Glutamatergic neuron (in vitro differentiated cells): ENCODE results near the gene CPSF3. TPM values are rescaled to one million over a fixed set of nuclear protein-coding genes. Genes with fewer than 3 reads are reported as not detected.

Experiments used
- DNase-seq: peaks from one replicate; pipeline ENCODE4 v3.0.0; 2022
- H3K27ac Mint-ChIP-seq: one replicate; pipeline ENCODE4 v1.8.0; 2020; ENCODE audit warnings: mild to moderate bottlenecking, mixed read lengths, inconsistent platforms; ENCODE audit not compliant: unreplicated experiment
- H3K27me3 Mint-ChIP-seq: one replicate; pipeline ENCODE4 v1.8.0; 2020; ENCODE audit warnings: mild to moderate bottlenecking, moderate library complexity, mixed read lengths, inconsistent platforms; ENCODE audit not compliant: unreplicated experiment
- H3K36me3 Mint-ChIP-seq: one replicate; pipeline ENCODE4 v1.8.0; 2020; ENCODE audit warnings: mild to moderate bottlenecking, mixed read lengths, inconsistent platforms; ENCODE audit not compliant: unreplicated experiment
- H3K4me1 Mint-ChIP-seq: one replicate; pipeline ENCODE4 v1.8.0; 2020; ENCODE audit warnings: mild to moderate bottlenecking, low read depth, mixed read lengths, inconsistent platforms; ENCODE audit not compliant: unreplicated experiment
- H3K4me3 Mint-ChIP-seq: one replicate; pipeline ENCODE4 v1.8.0; 2020; ENCODE audit warnings: mild to moderate bottlenecking, mixed read lengths, inconsistent platforms; ENCODE audit not compliant: unreplicated experiment
- H3K9me3 Mint-ChIP-seq: one replicate; pipeline ENCODE4 v1.8.0; 2020; ENCODE audit warnings: mild to moderate bottlenecking, moderate library complexity, mixed read lengths, inconsistent platforms; ENCODE audit not compliant: unreplicated experiment
- total RNA-seq: library from RNA; stranded (reverse); fragmentation: NEBNext Ultra II Directional; extraction: Animal tissue kit (Norgen Biotek cat#: 25700); gene quantifications from one replicate; pipeline ENCODE4 v1.2.1, GENCODE V29; 2021; ENCODE audit not compliant: unreplicated experiment
- TF ChIP-seq, protein P1 (sequence below): fragments of 200-600 bp; sonication (generic); IDR thresholded peaks from one replicate; pipeline ENCODE4 v1.5.0; 2021; ENCODE audit not compliant: partially characterized antibody, unreplicated experiment

Gene CPSF3
- total RNA-seq, 1 donor from 2014 or later = 33.3 TPM

DNA sequence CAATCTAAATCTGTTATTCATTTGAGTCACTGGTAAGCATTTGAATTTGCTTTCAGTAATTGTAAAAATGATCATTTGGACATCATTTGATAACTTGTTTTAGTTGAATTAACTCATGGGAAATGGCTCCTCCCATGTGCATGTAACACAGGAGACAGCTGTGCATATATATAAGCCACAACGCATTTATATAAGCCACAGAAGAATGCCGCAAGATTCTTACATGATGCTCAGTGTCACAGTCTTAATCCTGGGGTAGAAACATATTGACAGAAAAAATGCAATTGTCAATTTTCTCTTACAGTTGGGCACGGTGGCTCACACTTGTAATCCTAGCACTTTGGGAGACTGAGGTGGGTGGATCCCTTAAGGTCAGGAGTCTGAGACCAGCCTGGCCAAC lies 37.6 kb downstream of the CPSF3 start:
- H3K27me3 Mint-ChIP-seq = peaks cover 5% of the 10 kb centered on the region
- H3K36me3 Mint-ChIP-seq = no peaks in the 10 kb centered on the region
- TF ChIP-seq, protein P1, sequence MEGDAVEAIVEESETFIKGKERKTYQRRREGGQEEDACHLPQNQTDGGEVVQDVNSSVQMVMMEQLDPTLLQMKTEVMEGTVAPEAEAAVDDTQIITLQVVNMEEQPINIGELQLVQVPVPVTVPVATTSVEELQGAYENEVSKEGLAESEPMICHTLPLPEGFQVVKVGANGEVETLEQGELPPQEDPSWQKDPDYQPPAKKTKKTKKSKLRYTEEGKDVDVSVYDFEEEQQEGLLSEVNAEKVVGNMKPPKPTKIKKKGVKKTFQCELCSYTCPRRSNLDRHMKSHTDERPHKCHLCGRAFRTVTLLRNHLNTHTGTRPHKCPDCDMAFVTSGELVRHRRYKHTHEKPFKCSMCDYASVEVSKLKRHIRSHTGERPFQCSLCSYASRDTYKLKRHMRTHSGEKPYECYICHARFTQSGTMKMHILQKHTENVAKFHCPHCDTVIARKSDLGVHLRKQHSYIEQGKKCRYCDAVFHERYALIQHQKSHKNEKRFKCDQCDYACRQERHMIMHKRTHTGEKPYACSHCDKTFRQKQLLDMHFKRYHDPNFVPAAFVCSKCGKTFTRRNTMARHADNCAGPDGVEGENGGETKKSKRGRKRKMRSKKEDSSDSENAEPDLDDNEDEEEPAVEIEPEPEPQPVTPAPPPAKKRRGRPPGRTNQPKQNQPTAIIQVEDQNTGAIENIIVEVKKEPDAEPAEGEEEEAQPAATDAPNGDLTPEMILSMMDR = no peak
- peaks cover 19% of the 10 kb centered on the region for H3K4me1 Mint-ChIP-seq
- H3K27ac Mint-ChIP-seq = no peak overlapping the region
- no peak overlapping the region for H3K4me3 Mint-ChIP-seq
- no peaks in the 10 kb centered on the region for H3K9me3 Mint-ChIP-seq
- no peak for DNase-seq

DNA sequence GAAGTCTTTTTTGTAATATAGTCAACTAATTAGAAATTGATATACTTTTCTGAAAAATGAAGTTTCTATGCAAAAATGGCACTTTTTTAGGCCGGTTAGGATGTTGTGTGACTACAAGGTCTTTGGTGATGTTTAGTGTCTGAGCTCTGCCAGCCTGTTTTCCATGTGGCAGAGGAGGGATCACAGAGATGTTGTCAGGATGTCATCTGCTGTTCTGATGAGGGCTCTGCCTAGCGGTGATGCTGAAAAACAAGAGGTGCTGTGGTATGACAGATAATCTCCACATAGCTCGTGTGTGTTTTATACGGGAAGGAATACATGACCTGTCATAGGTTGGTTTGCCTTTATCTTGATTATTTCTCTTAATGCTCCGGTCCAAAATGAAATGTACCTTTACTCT lies 38.9 kb downstream of the CPSF3 start:
- TF ChIP-seq, protein P1 = no peak
- Mint-ChIP-seq H3K4me1 (peaks cover 19% of the 10 kb centered on the region), H3K36me3 (no peaks in the 10 kb centered on the region), H3K27ac (peak overlapping the region; percentile 50), H3K4me3 (no peak overlapping the region), H3K9me3 (no peaks in the 10 kb centered on the region), H3K27me3 (peaks cover 5% of the 10 kb centered on the region)
- no peak for DNase-seq

DNA sequence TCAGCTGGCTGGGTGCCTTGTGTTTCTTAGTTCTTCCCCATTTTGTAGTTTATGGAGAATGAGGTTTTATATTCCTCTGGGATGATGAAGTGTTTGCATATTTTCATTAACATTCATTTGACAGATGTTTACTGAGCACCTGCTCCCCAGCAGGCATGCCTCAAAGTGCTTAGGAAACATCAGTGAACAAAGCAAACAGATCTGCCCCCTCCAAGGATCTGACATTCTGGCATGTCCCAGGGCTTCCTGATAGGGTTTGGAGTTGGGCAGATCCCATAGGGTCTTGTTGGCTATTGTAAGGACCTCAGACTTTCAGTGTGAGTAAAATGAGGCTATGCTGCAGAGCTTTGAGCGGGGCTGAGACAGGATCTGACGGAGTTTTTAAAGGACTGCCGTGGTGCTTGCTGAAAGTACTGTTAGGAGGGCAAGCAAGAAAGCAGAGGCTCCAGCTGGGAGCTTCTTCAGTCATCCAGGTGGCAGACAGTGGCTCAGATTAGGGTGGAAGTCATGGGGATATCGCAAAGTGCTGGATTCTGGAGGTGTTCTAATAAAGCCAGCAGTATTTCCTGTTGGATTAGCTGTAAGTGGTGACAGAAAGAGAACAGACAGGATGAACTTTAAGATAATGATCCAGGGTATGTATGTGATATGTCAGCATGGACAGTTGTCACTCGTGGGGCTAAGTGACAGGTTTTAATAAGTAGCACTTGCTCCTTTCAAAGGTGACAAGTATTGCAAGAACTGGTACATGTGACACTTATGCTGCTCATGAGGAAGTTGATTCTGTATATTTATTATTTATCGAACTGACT lies 39.6 kb downstream of the CPSF3 start:
- peak overlapping the region; percentile 86 for H3K27ac Mint-ChIP-seq
- no peaks in the 10 kb centered on the region for H3K36me3 Mint-ChIP-seq
- no peak for DNase-seq
- H3K4me1 Mint-ChIP-seq = peaks cover 19% of the 10 kb centered on the region
- H3K9me3 Mint-ChIP-seq = no peaks in the 10 kb centered on the region
- peak overlapping the region; percentile 12 for H3K4me3 Mint-ChIP-seq
- TF ChIP-seq, protein P1 = no peak
- peaks cover 5% of the 10 kb centered on the region for H3K27me3 Mint-ChIP-seq

DNA sequence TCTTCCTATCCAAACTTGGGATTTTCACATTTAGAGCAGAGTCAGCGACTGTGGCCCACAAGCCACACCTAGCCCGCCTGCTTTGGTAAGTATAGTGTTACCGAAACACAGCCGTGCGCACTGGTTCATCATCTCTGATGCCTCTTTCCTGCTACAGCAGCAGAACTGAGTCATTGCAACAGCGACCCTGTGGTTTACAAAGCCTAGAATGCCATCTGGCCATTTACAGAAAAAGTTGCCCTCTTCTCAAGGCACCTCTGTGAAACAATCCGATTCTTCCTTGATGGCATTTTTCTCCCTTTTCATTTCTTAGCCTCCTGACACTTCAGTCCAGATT lies 40.2 kb downstream of the CPSF3 start:
- Mint-ChIP-seq H3K36me3 (no peaks in the 10 kb centered on the region), H3K4me3 (no peak overlapping the region), H3K4me1 (peaks cover 19% of the 10 kb centered on the region), H3K27me3 (peaks cover 5% of the 10 kb centered on the region), H3K9me3 (no peaks in the 10 kb centered on the region), H3K27ac (peak overlapping the region; percentile 14)
- TF ChIP-seq, protein P1 = no peak
- no peak for DNase-seq

DNA sequence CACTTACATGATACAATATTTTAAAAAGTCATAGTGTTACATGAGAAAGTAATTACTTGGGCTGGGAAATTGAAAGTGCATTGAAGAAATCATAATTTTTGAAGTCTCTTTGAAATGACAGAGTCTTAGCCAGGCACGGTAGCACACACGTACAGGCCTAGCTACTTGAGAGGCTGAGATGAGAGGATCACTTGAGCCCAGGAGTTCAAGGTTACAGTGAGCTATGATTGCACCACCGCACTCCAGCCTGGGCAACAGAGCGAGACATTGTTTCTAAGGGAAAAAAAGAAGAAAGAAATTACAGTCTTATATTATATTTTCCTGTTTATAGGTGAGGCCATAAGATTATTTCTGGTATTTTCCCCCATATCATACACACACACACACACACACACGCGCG lies 41.7 kb downstream of the CPSF3 start:
- H3K4me1 Mint-ChIP-seq = peaks cover 19% of the 10 kb centered on the region
- no peaks in the 10 kb centered on the region for H3K36me3 Mint-ChIP-seq
- H3K4me3 Mint-ChIP-seq = no peak overlapping the region
- no peak for DNase-seq
- peaks cover 5% of the 10 kb centered on the region for H3K27me3 Mint-ChIP-seq
- TF ChIP-seq, protein P1 = no peak
- no peak overlapping the region for H3K27ac Mint-ChIP-seq
- H3K9me3 Mint-ChIP-seq = no peaks in the 10 kb centered on the region
